HG03342 (cell line): ENCODE data around the gene FUOM.
"Not testable (repeated sequence)": the region's sequence is repeated elsewhere in the genome, so short reads cannot be mapped to it uniquely, and the experiment has no call there.

Experiments
- ATAC-seq: cut with Tn5 transposase; IDR thresholded peaks from one replicate; pipeline ENCODE4 v1.9.1; 2021; ENCODE audit warnings: mild to moderate bottlenecking, moderate library complexity; ENCODE audit not compliant: unreplicated experiment

Gene FUOM

GRCh38 chr10:133370030-133370786 lies 12.4 kb upstream of the FUOM start:
- no peak for ATAC-seq

GRCh38 chr10:133368153-133368552 lies 10.3 kb upstream of the FUOM start:
- no peak for ATAC-seq

GRCh38 chr10:133367461-133367860 lies 9.6 kb upstream of the FUOM start:
- not testable (repeated sequence) for ATAC-seq

DNA sequence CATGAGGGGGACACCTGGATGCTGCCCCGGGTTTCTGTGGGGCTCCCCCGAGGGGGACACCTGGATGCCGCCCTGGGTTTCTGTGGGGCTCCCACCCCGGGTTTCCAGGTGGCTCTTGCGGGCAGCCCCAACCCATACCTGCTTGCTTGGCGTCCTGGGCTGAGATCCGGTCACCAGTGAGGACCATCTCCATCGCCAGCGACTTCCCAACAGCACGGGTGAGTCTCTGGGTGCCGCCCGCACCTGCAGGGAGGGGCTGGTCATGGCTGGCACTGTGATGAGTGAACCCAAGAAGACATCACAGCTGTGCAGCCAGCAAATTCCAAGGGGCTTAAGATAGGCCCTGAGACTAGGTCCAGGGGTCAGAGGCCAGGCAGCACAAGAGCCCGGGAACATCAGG lies 8.9 kb upstream of the FUOM start:
- ATAC-seq, result no peak

GRCh38 chr10:133366130-133366478 lies 8.3 kb upstream of the FUOM start:
- ATAC-seq, result no peak

GRCh38 chr10:133365461-133366129 lies 7.8 kb upstream of the FUOM start:
- no peak for ATAC-seq

GRCh38 chr10:133364645-133365431 lies 7.0 kb upstream of the FUOM start:
- no peak for ATAC-seq

GRCh38 chr10:133362846-133363245 lies 5.0 kb upstream of the FUOM start:
- ATAC-seq, result no peak

- ATAC-seq, result no peak
Measured at GRCh38 chr10:133361773-133362441, 4.1 kb upstream of the FUOM start.

GRCh38 chr10:133361227-133361626 lies 3.4 kb upstream of the FUOM start:
- no peak for ATAC-seq

DNA sequence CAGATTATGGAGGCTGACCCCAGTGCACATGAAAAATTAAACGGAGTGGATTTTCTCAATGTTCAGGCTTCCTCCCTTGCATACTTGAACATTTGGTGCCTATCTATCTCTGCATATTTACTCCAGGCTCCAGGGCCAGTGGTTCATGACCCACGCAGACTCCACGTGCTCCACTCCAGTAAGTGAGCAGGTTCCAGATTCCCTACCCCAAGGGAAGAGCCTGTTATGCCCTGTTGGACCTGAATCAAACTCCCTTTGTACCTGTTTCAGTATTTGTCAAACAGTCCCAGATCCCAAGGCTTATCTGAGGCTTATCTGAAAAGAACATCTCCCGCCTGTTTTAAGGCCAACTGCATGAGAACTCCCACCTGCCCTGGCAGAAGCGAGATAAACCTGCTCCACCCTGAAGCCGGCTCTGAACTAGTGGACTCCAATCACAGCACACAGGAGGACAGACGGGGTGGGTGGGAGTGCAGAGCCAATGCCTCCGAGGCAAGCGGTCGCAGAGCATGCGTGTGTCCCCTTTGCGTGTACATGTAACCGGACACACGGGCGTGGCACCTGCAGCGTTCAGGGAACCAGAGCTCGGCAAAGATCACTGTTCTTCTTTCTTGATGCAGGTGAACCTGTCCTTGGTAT lies 2.3 kb upstream of the FUOM start:
- no peak for ATAC-seq

DNA sequence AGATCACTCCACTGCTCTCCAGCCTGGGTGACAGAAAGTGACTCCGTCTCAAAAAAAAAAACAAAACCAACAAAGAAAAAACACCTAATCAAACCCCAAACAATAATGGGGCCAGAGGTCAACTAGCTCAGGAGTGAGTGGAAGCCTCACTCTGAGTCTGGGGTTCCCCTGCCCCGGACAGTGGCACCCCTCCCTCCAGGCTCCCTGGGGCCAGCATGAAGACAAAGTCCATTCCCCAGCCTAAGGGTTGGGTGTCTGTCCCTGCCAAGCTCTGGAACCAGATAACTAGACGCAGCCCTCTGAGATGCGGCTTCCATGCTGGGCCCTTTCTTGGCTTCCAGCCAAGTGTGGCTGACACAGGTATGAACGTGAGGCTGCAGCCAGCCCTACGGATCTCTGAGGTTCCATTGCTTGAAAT lies 1.7 kb upstream of the FUOM start:
- ATAC-seq, result no peak

DNA sequence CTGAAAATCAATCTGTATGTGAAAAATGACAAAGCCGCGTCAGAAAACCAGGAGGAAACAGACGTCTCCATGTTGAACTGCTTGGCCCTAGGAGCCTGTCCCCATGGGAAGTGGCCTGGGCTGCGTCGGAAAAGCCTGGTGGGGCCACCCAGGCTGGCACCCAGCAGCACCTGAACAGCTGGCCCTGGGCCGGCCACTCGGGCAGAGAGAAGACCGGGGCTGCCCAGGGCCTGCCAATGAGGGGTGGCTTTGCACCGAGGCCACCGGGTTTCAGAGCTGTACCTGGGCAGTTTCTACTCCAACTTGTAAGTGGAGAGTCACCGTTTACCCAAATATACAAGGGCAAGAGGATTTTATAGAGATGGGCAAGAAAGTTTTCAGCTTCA lies 1.1 kb upstream of the FUOM start:
- ATAC-seq, result no peak

- no peak for ATAC-seq
Measured at GRCh38 chr10:133358162-133358924, 524 bp upstream of the FUOM start.

- ATAC-seq, result no peak
Measured at GRCh38 chr10:133356549-133357284, 1.1 kb downstream of the FUOM start.

DNA sequence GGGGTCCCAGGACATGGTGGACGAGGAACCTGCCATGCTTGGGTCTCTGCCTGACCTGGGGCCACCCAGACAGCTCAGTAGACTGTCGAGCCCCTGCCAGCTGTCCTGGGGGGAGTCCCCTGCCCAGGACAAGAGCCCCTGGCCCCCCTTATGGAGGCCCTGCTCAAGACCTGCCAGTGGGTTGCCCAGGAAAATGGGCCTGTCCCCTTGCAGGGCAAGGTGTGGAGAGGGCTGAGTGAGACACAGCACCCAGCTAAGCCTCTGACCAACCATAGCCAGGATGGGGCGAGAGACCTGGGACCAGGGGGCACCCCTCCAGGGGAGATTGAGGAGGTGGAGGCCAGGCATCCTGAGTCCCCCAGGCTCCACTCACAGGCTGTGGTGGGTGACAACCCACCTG lies 1.8 kb downstream of the FUOM start:
- no peak for ATAC-seq

DNA sequence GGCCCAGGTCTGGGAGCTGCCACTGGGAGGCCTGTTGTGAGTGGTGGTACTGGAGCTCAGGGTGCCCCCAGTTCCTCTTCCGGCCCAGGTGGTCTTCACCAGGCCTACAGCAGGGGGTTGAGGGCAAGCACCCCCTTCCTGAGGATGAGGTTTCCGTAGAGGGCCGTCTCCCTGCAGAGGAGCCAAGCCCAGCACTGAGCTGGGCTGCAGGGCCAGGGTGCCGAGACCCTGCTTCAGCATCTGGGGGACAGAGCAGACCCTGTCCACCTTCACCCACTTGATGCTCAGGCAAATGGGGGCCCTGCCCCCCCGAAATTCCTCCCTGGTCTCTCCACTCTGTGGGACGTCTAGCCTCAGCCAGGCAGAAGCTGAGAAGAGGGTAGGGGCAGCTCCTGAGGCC lies 2.6 kb downstream of the FUOM start:
- no peak for ATAC-seq

GRCh38 chr10:133354672-133355240 lies 3.1 kb downstream of the FUOM start:
- no peak for ATAC-seq

DNA sequence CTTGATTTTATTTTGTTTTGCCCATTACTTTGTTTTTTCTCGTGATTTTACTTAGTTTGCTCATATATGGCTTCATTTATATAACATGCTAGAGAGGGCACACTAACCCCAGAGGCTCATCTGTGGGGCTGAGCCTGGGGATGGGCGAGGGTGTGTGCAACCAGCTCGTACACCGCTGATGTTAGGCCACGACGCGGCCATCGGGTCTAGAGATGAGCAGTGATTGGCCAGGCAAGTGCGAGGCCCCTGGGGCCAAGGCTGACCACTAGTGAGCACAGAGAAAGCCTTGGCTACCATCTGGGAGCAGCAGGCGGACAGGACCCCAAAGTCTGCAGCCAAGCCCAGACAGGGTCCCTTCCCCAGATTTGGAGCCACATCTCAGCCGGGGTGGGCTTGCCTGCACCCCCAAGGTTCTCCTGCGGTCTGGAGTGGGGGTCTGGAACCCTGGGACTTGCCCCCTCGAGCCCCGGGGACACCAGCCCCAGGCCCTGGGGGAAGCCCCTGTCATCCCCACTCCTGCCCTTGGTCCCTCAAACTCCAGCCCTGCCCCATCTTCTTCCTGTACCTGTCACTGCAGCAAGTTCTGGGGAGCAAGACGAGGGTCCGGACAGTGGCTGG lies 3.7 kb downstream of the FUOM start:
- ATAC-seq, result no peak
